GM23338 (cell line): ENCODE results near the gene RAB22A.

Experiments
- CREB1 ChIP-seq: fragments of 250-450 bp; sonication (Bioruptor Pico); IDR thresholded peaks from 2 replicates; pipeline ENCODE4 v1.5.0; 2020; ENCODE audit warnings: low read depth, mild to moderate bottlenecking, moderate library complexity
- EZH2 ChIP-seq: fragments of 200-600 bp; sonication (generic); IDR thresholded peaks from one replicate; pipeline ENCODE4 v1.8.0; 2017; ENCODE audit warnings: antibody characterized with exemption, mild to moderate bottlenecking, low read depth; ENCODE audit not compliant: unreplicated experiment
- EZH2phosphoT487 ChIP-seq: fragments of 200-600 bp; sonication (generic); IDR thresholded peaks from one replicate; pipeline ENCODE4 v1.8.1; 2018; ENCODE audit warnings: antibody characterized with exemption; ENCODE audit not compliant: unreplicated experiment
- JUNB ChIP-seq: IDR thresholded peaks from one replicate; pipeline ENCODE4 v1.6.1; 2016; ENCODE audit warnings: antibody characterized with exemption; ENCODE audit not compliant: unreplicated experiment
- POLR2AphosphoS5 ChIP-seq: IDR thresholded peaks from 2 replicates; pipeline ENCODE4 v1.6.1; 2016; ENCODE audit warnings: antibody characterized with exemption, low read depth
- ZNF114 ChIP-seq: fragments of 250-450 bp; sonication (Bioruptor Pico); IDR thresholded peaks from 2 replicates; pipeline ENCODE4 v1.5.0; 2020; ENCODE audit warnings: mild to moderate bottlenecking, moderate library complexity
- TF ChIP-seq, protein P1 (sequence below): IDR thresholded peaks from one replicate; pipeline ENCODE4 v1.6.1; 2018; ENCODE audit warnings: antibody characterized with exemption; ENCODE audit not compliant: unreplicated experiment
- TF ChIP-seq, protein P2 (sequence below), 2 experiments: fragments of 200-600 bp in 1 of 2; sonication (generic) in 1 of 2; conservative IDR thresholded peaks; 2 replicates each; pipeline versions ENCODE4 v1.5.1 to v1.6.1; 2016 to 2017; ENCODE audit warnings: antibody characterized with exemption in 2 of 2, low read depth in 2 of 2, mild to moderate bottlenecking in 2 of 2, moderate library complexity in 1 of 2
- TF ChIP-seq, protein P3 (sequence below): IDR thresholded peaks from 2 replicates; pipeline ENCODE4 v1.6.1; 2016; ENCODE audit warnings: antibody characterized with exemption

DNA sequence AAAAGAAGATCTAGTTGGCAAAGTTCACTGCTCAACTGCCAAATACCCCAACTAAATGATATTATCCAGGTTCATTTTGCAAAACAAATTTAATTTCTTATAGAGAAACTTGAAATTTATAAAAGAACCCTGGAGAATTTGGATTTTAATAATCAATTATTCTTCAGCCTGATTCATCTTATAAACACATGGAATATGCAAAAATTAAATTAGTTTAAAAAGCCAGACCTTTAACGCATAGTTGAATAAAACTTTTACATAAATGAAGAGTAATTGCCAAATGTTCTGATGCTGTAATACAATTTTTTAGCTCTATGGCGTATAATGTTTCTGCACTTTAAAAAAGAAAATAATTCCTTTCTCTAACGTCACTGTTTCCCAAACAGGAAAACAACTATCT, 47.9 kb upstream of the RAB22A start:
- TF ChIP-seq, protein P1, sequence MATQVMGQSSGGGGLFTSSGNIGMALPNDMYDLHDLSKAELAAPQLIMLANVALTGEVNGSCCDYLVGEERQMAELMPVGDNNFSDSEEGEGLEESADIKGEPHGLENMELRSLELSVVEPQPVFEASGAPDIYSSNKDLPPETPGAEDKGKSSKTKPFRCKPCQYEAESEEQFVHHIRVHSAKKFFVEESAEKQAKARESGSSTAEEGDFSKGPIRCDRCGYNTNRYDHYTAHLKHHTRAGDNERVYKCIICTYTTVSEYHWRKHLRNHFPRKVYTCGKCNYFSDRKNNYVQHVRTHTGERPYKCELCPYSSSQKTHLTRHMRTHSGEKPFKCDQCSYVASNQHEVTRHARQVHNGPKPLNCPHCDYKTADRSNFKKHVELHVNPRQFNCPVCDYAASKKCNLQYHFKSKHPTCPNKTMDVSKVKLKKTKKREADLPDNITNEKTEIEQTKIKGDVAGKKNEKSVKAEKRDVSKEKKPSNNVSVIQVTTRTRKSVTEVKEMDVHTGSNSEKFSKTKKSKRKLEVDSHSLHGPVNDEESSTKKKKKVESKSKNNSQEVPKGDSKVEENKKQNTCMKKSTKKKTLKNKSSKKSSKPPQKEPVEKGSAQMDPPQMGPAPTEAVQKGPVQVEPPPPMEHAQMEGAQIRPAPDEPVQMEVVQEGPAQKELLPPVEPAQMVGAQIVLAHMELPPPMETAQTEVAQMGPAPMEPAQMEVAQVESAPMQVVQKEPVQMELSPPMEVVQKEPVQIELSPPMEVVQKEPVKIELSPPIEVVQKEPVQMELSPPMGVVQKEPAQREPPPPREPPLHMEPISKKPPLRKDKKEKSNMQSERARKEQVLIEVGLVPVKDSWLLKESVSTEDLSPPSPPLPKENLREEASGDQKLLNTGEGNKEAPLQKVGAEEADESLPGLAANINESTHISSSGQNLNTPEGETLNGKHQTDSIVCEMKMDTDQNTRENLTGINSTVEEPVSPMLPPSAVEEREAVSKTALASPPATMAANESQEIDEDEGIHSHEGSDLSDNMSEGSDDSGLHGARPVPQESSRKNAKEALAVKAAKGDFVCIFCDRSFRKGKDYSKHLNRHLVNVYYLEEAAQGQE, result no peak
- TF ChIP-seq POLR2AphosphoS5 (no peak), EZH2 (no peak), JUNB (no peak), ZNF114 (CRISPR knock-in tag) (no peak), CREB1 (CRISPR knock-in tag) (no peak), EZH2phosphoT487 (no peak)
- TF ChIP-seq, protein P2, sequence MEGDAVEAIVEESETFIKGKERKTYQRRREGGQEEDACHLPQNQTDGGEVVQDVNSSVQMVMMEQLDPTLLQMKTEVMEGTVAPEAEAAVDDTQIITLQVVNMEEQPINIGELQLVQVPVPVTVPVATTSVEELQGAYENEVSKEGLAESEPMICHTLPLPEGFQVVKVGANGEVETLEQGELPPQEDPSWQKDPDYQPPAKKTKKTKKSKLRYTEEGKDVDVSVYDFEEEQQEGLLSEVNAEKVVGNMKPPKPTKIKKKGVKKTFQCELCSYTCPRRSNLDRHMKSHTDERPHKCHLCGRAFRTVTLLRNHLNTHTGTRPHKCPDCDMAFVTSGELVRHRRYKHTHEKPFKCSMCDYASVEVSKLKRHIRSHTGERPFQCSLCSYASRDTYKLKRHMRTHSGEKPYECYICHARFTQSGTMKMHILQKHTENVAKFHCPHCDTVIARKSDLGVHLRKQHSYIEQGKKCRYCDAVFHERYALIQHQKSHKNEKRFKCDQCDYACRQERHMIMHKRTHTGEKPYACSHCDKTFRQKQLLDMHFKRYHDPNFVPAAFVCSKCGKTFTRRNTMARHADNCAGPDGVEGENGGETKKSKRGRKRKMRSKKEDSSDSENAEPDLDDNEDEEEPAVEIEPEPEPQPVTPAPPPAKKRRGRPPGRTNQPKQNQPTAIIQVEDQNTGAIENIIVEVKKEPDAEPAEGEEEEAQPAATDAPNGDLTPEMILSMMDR (conservative IDR thresholded peaks at IDR 0.05; ENCODE audit: low read depth in 2 of 2), result no peak
- TF ChIP-seq, protein P3, sequence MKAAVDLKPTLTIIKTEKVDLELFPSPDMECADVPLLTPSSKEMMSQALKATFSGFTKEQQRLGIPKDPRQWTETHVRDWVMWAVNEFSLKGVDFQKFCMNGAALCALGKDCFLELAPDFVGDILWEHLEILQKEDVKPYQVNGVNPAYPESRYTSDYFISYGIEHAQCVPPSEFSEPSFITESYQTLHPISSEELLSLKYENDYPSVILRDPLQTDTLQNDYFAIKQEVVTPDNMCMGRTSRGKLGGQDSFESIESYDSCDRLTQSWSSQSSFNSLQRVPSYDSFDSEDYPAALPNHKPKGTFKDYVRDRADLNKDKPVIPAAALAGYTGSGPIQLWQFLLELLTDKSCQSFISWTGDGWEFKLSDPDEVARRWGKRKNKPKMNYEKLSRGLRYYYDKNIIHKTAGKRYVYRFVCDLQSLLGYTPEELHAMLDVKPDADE, result no peak
